Measurements from ENCODE around the gene CACNA2D1. TPM values are rescaled to one million over a fixed set of nuclear protein-coding genes. Genes with fewer than 3 reads are reported as not detected.

CACNA2D1 gene
- total RNA-seq, 1 experiment from 2014 or later = 0.27 TPM

- intact Hi-C loops (cut with micrococcal nuclease) = no loop called here
- no peaks in the 10 kb centered on the region for H3K4me1 ChIP-seq (ENCODE audit: control insufficient read depth in 1 of 2, insufficient read depth in 2 of 2, low read length in 2 of 2)
- H3K9ac ChIP-seq (ENCODE audit: low read length) = no peak overlapping the region
- no peak overlapping the region for H3K27ac ChIP-seq (ENCODE audit: low read depth, low read length)
- no peaks in the 10 kb centered on the region for H4K20me1 ChIP-seq (ENCODE audit: insufficient read depth)
- no peaks in the 10 kb centered on the region for H3K9me3 ChIP-seq (ENCODE audit: control insufficient read depth in 1 of 2, insufficient read depth in 1 of 2, low read depth in 1 of 2, low read length in 2 of 2)
- ChIA-PET CTCF (no interaction called here), RAD21 (ENCODE audit: low non-redundant PET in 1 of 2, low total read pairs in 2 of 2, uncharacterized antibody in 2 of 2, unreplicated experiment in 2 of 2) (no interaction called here), POLR2A (interaction anchor here (1.5 kb wide), 1 partner anchor 9 kb away, joined by 3 read pairs; no protein-coding TSS in a partner anchor)
- H3K9me2 ChIP-seq (ENCODE audit: insufficient read depth) = no peaks in the 10 kb centered on the region
- no peaks in the 10 kb centered on the region for H3K36me3 ChIP-seq (ENCODE audit: control insufficient read depth in 1 of 2, insufficient read depth in 2 of 2, low read length in 2 of 2)
- TF ChIP-seq TCF7L2 (IDR thresholded peaks at IDR 0.05; ENCODE audit: borderline replicate concordance, extremely low read depth, insufficient read depth, insufficient read length) (no peak), ELF1 (IDR thresholded peaks at IDR 0.05; ENCODE audit: borderline replicate concordance, low read depth) (no peak), CEBPB (IDR thresholded peaks at IDR 0.05; ENCODE audit: low read depth) (no peak), SRF (IDR thresholded peaks at IDR 0.05; ENCODE audit: low read depth) (no peak), JUND (IDR thresholded peaks at IDR 0.05) (no peak), POLR2A (IDR thresholded peaks at IDR 0.05; ENCODE audit: borderline replicate concordance, extremely low read depth, insufficient read depth, insufficient read length) (no peak), ZFX (IDR thresholded peaks at IDR 0.05) (no peak), EZH2phosphoT487 (IDR thresholded peaks at IDR 0.05; ENCODE audit: borderline replicate concordance) (no peak), EZH2 (IDR thresholded peaks at IDR 0.05) (no peak), SP1 (IDR thresholded peaks at IDR 0.05; ENCODE audit: low read depth) (no peak), RAD21 (IDR thresholded peaks at IDR 0.05; ENCODE audit: low read depth) (no peak)
- H3K4me3 ChIP-seq (replicated peaks in 1 of 2; ENCODE audit: low read depth in 1 of 2, low read length in 2 of 2) = no peak overlapping the region
- H3K79me2 ChIP-seq (ENCODE audit: insufficient read depth, low read length) = no peaks in the 10 kb centered on the region
- DNase-seq (ENCODE audit: low read depth, low spot score) (no peak), ATAC-seq (no peak)
- no TSS peak for BruUV-seq (replicated peaks)
- H3K27me3 ChIP-seq (ENCODE audit: insufficient read depth, low read length) = no peaks in the 10 kb centered on the region
- H2AFZ ChIP-seq (ENCODE audit: low read depth, low read length, poor library complexity, severe bottlenecking) = no peak overlapping the region
- H3K4me2 ChIP-seq (ENCODE audit: low read length) = no peak overlapping the region
Measured at GRCh38 chr7:82376739-82377138, 66.8 kb downstream of the CACNA2D1 start.

- Histone ChIP-seq H3K79me2 (ENCODE audit: insufficient read depth, low read length) (no peaks in the 10 kb centered on the region), H3K27me3 (ENCODE audit: insufficient read depth, low read length) (no peaks in the 10 kb centered on the region), H3K36me3 (ENCODE audit: control insufficient read depth in 1 of 2, insufficient read depth in 2 of 2, low read length in 2 of 2) (no peaks in the 10 kb centered on the region), H3K4me3 (replicated peaks in 1 of 2; ENCODE audit: low read depth in 1 of 2, low read length in 2 of 2) (no peak overlapping the region), H2AFZ (ENCODE audit: low read depth, low read length, poor library complexity, severe bottlenecking) (no peak overlapping the region), H3K4me2 (ENCODE audit: low read length) (no peak overlapping the region), H3K9me2 (ENCODE audit: insufficient read depth) (no peaks in the 10 kb centered on the region), H3K4me1 (ENCODE audit: control insufficient read depth in 1 of 2, insufficient read depth in 2 of 2, low read length in 2 of 2) (no peaks in the 10 kb centered on the region), H3K27ac (ENCODE audit: low read depth, low read length) (no peak overlapping the region), H3K9ac (ENCODE audit: low read length) (no peak overlapping the region), H4K20me1 (ENCODE audit: insufficient read depth) (no peaks in the 10 kb centered on the region), H3K9me3 (ENCODE audit: control insufficient read depth in 1 of 2, insufficient read depth in 1 of 2, low read depth in 1 of 2, low read length in 2 of 2) (no peaks in the 10 kb centered on the region)
- ChIA-PET CTCF (no interaction called here), RAD21 (ENCODE audit: low non-redundant PET in 1 of 2, low total read pairs in 2 of 2, uncharacterized antibody in 2 of 2, unreplicated experiment in 2 of 2) (no interaction called here), POLR2A (no interaction called here)
- intact Hi-C loops (cut with micrococcal nuclease) = no loop called here
- no peak for ATAC-seq
- DNase-seq (ENCODE audit: low read depth, low spot score) = no peak
- BruUV-seq (replicated peaks) = no TSS peak
- TF ChIP-seq POLR2A (IDR thresholded peaks at IDR 0.05; ENCODE audit: borderline replicate concordance, extremely low read depth, insufficient read depth, insufficient read length) = no peak
- no peak for TF ChIP-seq CTCF (IDR thresholded peaks at IDR 0.05 in 2 of 3, conservative IDR thresholded peaks at IDR 0.05 in 1 of 3; ENCODE audit: borderline replicate concordance in 1 of 3, insufficient read depth in 1 of 3, low read depth in 2 of 3, low read length in 2 of 3)
- TF ChIP-seq YY1 (IDR thresholded peaks at IDR 0.05; ENCODE audit: extremely low read depth, insufficient replicate concordance, low read depth, low read length) = no peak
- TF ChIP-seq SIN3A (IDR thresholded peaks at IDR 0.05; ENCODE audit: low read depth) = no peak
- no peak for TF ChIP-seq ZNF274 (IDR thresholded peaks at IDR 0.05; ENCODE audit: low read depth, low read length)
- no peak for TF ChIP-seq JUND (IDR thresholded peaks at IDR 0.05)
- TF ChIP-seq SP1 (IDR thresholded peaks at IDR 0.05; ENCODE audit: low read depth) = no peak
- TF ChIP-seq FOSL1 (IDR thresholded peaks at IDR 0.05; ENCODE audit: low read depth) = no peak
- TF ChIP-seq ZFX (IDR thresholded peaks at IDR 0.05) = no peak
- TF ChIP-seq EGR1 (IDR thresholded peaks at IDR 0.05; ENCODE audit: low read depth) = no peak
- TF ChIP-seq EZH2 (IDR thresholded peaks at IDR 0.05) = no peak
- no peak for TF ChIP-seq TCF7L2 (IDR thresholded peaks at IDR 0.05; ENCODE audit: borderline replicate concordance, extremely low read depth, insufficient read depth, insufficient read length)
Measured at GRCh38 chr7:82375713-82376112, 67.9 kb downstream of the CACNA2D1 start.

Measured in HCT116 (cell line).